Activated CD4-positive, alpha-beta T cell treated with anti-CD3 and anti-CD28 coated beads, Interleukin-2, amount 50 U/mL, for 4 hours (primary cell): ENCODE data around the gene DDX6.
A peak's percentile ranks its signal among the peaks of the same experiment; 100 is the strongest.
"Not testable (repeated sequence)": the region's sequence is repeated elsewhere in the genome, so short reads cannot be mapped to it uniquely, and the experiment has no call there.

Experiments used
- DNase-seq, 2 experiments: peaks; one replicate each; pipeline ENCODE4 v3.0.0-alpha.2; 2020

The DDX6 gene

GRCh38 chr11:118740892-118741291 lies 50.1 kb downstream of the DDX6 start:
- DNase-seq: no peak

DNA sequence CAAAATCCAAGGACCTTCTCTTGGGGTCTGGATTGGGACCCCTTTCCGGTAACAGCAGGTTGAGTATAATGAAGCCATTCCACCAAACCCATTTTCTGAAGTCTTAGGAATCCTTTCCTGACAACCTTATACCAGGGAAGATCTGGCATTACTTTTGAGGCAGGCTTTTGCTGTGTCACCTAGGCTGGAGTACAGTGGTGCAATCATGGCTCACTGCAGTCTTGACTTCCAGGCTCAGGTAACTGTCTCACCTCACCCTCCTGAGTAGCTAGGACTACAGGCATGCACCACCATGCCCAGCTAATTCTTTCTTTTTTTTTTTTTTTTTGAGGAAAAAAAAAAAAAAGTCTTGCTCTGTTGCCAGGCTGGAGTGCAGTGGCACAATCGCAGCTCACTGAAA lies 55.8 kb downstream of the DDX6 start:
- DNase-seq: no peak

GRCh38 chr11:118734031-118734430 lies 56.9 kb downstream of the DDX6 start:
- DNase-seq: no peak

- DNase-seq: not testable (repeated sequence)
Observed at GRCh38 chr11:118729753-118730152, 61.2 kb downstream of the DDX6 start.

GRCh38 chr11:118728112-118728511 lies 62.9 kb downstream of the DDX6 start:
- DNase-seq: not testable (repeated sequence)

DNA sequence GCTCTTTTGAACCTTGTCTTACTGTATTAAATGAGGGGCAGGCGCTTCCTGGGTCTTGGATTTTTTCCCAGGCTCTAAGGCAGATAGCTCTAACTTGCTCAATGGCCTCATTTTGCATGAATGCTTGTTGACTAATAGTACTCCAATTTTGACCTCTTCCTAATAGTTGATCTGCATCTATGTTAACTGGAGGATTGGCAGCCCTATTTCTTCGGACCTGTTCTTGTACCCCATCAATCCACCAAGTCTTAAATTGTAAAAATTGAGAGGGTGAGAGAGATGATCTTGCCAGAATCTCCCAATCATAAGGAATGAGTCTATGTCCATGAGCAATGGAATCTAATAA lies 63.3 kb downstream of the DDX6 start:
- DNase-seq: not testable (repeated sequence)

DNA sequence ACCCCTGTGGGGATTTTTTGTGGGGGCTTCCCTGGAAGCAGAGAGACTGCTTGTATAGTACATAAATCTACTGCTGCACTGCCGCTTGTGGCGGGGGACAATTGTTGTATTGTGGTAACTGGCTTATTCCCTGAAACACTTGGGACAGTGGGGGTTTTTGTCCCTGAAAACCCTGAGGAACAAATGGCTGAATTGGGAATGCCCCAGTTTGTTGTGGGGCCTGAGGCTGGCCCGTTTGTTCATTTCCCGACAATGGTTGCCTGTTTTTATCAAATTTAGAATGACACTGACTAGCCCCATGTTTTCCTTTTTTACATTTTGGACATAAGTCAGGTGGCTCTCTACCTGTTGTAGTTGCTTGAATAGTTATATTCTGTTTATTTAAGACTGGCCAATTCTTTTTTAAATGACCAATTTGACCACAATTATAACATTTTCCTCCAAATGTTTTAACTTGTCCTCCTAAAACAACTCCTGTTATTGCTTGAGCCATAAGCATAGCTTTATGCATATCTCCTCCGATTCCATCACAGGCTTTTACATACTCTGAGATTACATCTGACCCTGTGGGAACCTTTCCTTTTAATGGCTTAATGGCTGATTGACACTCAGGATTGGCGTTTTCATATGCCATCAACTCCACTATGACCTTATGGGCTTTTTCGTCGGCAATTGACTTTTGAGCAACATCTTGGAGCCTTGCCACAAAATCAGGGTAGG lies 63.8 kb downstream of the DDX6 start:
- not testable (repeated sequence) for DNase-seq

DNA sequence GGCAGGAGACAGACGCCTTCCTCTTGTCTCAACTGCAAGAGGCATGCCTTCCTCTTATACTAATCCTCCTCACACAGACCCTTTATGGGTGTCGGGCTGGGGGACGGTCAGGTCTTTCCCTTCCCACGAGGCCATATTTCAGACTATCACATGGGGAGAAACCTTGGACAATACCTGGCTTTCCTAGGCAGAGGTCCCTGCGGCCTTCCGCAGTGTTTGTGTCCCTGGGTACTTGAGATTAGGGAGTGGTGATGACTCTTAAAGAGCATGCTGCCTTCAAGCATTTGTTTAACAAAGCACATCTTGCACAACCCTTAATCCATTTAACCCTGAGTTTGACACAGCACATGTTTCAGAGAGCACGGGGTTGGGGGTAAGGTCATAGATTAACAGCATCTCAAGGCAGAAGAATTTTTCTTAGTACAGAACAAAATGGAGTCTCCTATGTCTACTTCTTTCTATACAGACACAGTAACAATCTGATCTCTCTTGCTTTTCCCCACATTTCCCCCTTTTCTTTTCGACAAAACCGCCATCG lies 69.4 kb downstream of the DDX6 start:
- DNase-seq: not testable (repeated sequence)

DNA sequence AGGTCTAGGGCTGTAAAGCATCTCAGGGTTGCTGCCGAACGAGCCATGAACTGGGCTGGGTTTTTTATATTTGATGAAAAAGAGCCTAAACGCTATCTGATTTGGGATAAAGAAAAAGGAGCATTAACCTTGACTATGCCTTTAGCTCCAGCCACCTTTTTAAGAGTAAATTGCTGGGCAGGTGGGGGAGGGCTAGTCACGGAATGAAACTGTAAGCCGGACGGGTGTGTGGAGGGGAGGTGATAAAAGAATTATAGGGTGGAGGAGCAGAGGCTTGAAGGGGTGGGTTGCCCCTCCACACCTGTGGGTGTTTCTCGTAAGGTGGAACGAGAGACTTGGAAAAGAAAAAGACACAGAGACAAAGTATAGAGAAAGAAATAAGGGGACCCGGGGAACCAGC lies 70.2 kb downstream of the DDX6 start:
- DNase-seq: not testable (repeated sequence)

DNA sequence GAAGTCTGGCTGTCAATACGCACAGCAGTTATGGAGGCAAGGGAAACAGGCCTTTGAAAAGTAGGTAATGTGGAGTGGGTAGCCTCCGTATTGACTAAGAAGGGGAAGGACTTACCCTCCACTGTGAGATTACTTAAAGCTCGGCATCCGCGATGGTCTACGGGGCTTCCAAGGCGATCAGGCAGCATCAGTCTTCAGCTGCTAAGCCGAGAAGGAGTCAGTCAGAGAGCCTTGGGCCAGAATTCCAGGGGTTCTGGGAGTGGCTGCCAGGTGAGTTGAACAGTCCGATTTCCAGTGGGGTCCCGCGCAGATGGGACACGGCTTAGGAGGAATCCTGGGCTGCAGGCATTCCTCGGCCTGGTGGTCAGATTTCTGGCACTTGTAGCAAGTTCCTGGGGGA lies 70.9 kb downstream of the DDX6 start:
- DNase-seq: not testable (repeated sequence)

- not testable (repeated sequence) for DNase-seq
Observed at GRCh38 chr11:118718562-118718961, 72.4 kb downstream of the DDX6 start.

GRCh38 chr11:118717733-118718132 lies 73.2 kb downstream of the DDX6 start:
- not testable (repeated sequence) for DNase-seq

DNA sequence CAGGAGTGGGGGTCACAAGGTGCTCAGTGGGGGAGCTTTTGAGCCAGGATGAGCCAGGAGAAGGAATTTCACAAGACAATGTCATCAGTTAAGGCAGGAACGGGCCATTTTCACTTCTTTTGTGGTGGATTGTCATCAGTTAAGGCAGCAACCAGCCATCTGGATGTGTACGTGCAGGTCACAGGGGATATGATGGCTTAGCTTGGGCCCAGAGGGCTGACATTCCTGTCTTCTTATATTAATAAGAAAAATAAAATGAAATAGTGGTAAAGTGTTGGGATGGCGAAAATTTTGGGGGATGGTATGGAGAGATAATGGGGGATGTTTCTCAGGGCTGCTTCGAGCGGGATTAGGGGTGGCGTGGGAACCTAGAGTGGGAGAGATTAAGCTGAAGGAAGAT lies 73.7 kb downstream of the DDX6 start:
- not testable (repeated sequence) for DNase-seq

DNA sequence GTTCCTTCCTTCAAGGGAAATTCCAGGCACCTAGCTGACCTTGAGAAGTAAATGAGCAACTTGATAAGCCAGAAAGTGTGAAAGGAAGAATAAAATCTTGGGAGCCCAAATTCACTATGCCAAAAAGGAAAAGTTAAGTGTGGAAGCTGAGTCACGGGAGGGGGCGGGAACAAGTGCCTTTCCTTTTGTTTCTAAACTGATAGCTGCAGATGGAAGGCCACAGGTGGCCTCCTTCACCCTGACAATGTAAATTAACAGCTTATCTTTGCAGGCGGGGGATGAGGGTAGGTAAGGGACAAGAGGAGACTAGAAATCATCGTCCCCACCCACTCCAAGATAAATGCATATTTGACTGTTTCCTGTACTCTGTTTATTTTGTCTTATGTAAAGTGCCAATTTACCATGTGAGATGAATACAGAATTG lies 75.1 kb downstream of the DDX6 start:
- DNase-seq: no peak

DNA sequence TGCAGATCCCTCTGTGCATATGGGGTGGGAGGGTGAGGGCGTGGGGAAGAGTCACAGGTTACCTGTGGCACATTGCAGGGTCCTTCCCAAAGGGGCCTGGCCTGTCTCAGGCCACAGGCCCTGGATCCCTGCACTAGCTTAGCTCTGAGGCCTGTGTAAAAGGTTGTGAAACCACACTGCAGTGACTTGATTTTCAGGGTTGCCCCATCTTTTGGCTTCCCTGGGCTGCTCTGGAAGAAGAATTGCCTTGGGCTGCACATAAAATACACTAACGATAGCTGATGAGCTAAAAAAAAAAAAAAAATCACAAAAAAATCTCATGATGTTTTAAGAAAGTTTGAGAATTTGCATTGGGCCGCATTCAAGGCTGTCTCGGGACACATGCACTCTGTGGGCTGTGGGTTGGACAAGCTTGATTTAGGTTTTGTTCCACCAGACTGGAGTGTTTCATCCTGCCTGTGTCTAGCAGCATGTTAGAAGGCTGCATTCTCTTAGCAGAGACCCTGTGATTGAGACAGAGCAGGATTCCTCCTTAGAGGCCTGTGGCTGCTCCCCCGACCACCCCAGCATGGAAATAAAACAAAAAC lies 75.6 kb downstream of the DDX6 start:
- no peak for DNase-seq

DNA sequence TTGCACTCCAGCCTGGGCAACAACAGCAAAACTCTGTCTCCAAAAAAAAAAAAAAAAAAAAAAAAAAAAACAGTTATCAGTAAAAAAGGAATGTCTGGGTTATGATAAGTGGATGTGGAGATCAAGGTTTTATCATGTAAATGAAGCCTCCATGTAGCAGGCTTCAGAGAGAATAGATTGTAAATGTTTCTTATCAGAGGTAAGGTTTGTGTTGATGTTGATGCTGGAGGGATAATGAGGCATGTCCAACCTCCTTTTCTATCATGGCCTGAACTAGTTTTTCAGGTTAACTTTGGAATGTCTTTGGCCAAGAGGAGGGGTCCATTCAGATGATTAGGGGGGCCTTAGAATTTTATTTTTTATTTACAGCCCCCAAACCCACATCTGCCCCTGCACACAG lies 76.1 kb downstream of the DDX6 start:
- DNase-seq: no peak

GRCh38 chr11:118714416-118714815 lies 76.5 kb downstream of the DDX6 start:
- not testable (repeated sequence) for DNase-seq

GRCh38 chr11:118708296-118708695 lies 82.7 kb downstream of the DDX6 start:
- DNase-seq: no peak

DNA sequence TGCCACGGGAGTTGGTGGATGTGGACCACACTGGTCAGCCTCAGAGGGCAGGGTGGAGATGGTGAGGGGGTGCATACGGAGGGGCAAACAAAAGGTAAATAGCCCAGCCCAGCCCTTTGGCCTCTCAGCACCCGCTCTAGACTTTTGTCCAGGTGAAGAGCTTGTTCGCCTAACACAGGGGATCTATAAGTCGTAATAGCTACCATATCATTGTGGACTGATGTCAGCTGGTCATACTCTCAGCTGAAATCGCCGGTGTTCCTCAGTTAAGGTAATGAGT lies 84.5 kb downstream of the DDX6 start:
- no peak for DNase-seq

- no peak for DNase-seq
Observed at GRCh38 chr11:118705791-118706545, 85.0 kb downstream of the DDX6 start.

DNA sequence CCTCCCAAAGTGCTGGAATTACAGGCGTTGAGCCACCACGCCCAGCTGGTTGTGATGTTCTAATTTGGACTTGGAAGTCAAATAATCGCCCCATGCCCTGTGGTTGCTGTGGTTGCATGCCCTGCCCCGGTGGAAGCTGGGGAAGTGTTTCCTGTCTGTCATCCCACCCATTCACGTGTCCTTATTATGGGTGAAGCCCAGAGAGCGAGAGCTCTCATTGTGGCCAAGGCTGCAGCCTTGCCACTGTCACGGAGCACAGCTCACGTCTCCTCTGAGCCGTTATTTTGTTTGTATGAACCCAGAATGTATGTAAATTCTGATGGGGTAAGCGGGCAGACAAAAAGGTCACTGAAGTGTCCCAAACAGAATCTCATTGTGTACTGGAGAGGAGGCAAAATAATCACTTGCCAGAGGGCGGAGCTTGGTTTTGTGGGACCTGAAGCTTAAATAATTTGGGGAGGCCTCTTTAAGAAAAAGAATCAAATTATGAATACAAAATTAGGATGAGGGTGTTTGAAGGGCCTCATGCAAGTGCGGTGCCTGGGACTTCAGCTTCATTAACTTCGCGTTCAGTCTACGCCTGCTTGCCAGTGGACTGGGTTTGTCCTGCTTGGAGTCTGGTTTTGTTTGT lies 85.7 kb downstream of the DDX6 start:
- no peak for DNase-seq

- DNase-seq: no peak
Observed at GRCh38 chr11:118703563-118704106, 87.3 kb downstream of the DDX6 start.

GRCh38 chr11:118699506-118700220 lies 91.3 kb downstream of the DDX6 start:
- peak; percentile 24 to 28 for DNase-seq
